Stomach (tissue), 9 donors: ENCODE measurements around the gene CTSW. TPM values are rescaled to one million over a fixed set of nuclear protein-coding genes. Genes with fewer than 3 reads are reported as not detected.

Source experiments
- DNase-seq, 2 donors: peaks; one replicate each; pipeline versions ENCODE4 v3.0.0 to v3.0.0-alpha.2; 2013 to 2019
- H3K27ac ChIP-seq, 5 donors: fragments of 200-600 bp in 4 of 5; sonication (generic) in 4 of 5; one replicate each; pipeline ENCODE4 v1.5.1; 2013 to 2019; ENCODE audit warnings: mild to moderate bottlenecking in 1 of 5, moderate library complexity in 1 of 5
- H3K27me3 ChIP-seq, 3 donors: fragments of 200-600 bp; sonication (generic); one replicate each; pipeline ENCODE4 v1.5.1; 2017 to 2019; ENCODE audit warnings: mixed run types in 1 of 3
- H3K36me3 ChIP-seq, 4 donors: fragments of 200-600 bp; sonication (generic); 1 replicate in 3 of 4; 2 replicates in 1 of 4; pipeline ENCODE4 v1.5.1; 2016 to 2019
- H3K4me1 ChIP-seq, 4 donors: fragments of 200-600 bp; sonication (generic); one replicate each; pipeline ENCODE4 v1.5.1; 2016 to 2019
- H3K4me3 ChIP-seq, 4 donors: fragments of 200-600 bp; sonication (generic) in 3 of 4; one replicate each; pipeline ENCODE4 v1.5.1; 2016 to 2019; ENCODE audit warnings: mild to moderate bottlenecking in 1 of 4
- H3K9me3 ChIP-seq, 4 donors: fragments of 200-600 bp; sonication (generic); one replicate each; pipeline ENCODE4 v1.5.1; 2016 to 2019
- CTCF ChIP-seq, 7 experiments: fragments of 450-650 bp in 4 of 7; fragments of 200-600 bp in 3 of 7; sonication (generic) in 3 of 7; IDR thresholded peaks; one replicate each; pipeline ENCODE4 v1.5.1; 2016 to 2019; ENCODE audit warnings: antibody characterized with exemption in 7 of 7, control low read depth in 2 of 7, mild to moderate bottlenecking in 1 of 7
- EP300 ChIP-seq: sonication (generic); formaldehyde crosslinking; IDR thresholded peaks from one replicate; pipeline ENCODE4 v1.6.1; 2017; ENCODE audit warnings: antibody characterized with exemption
- POLR2A ChIP-seq, 4 donors: fragments of 450-650 bp; IDR thresholded peaks; one replicate each; pipeline ENCODE4 v1.6.1; 2016; ENCODE audit warnings: antibody characterized with exemption in 4 of 4, control low read depth in 2 of 4, mild to moderate bottlenecking in 1 of 4, moderate library complexity in 1 of 4
- POLR2AphosphoS5 ChIP-seq, 3 donors: sonication (generic); formaldehyde crosslinking; IDR thresholded peaks; one replicate each; pipeline ENCODE4 v1.6.1; 2016; ENCODE audit warnings: antibody characterized with exemption in 3 of 3
- WGBS, 5 donors: extraction: QIAGEN DNeasy Blood & Tissue Kit in 3 of 5; methylation state at CpG; one replicate each; pipeline versions ENCODE4 v1.1.5 to v1.1.7; 2013 to 2018; 5-methylcytosine and 5-hydroxymethylcytosine counted together
- intact Hi-C: fragments of 100-400 bp; cut with DNase I; formaldehyde crosslinking; loops from one replicate; pipeline ENCODE4 v1.15.1; 2023; ENCODE audit warnings: low total_unique reads
- polyA plus RNA-seq, 3 donors: library from polyadenylated mRNA; stranded (reverse); fragments of 200-250 nt; gene quantifications; one replicate each; pipeline ENCODE4 v1.2.3, GENCODE V29; 2013
- total RNA-seq, 5 donors: library from RNA; depleted of rRNA; stranded (reverse); fragments of >200 nt; gene quantifications; one replicate each; pipeline versions ENCODE4 v1.1.0 to v1.2.3, GENCODE V29; 2014 to 2016
- donor health status: healthy with polysubstance abuse.
- donor health status: Bipolar disorder and iron deficiency.
- donor health status: healthy.

Gene CTSW
- total and polyA plus RNA-seq, 8 donors: 0.43 to 2.7 (median 1.3) TPM; not detected in 2

GRCh38 chr11:65851811-65852507 lies 27.7 kb upstream of the CTSW start:
- Histone ChIP-seq H3K4me3 (no peak overlapping the region), H3K27me3 (no peaks in the 10 kb centered on the region), H3K4me1 (peaks cover 21 to 53% (median 49%) of the 10 kb centered on the region in 4 donors), H3K27ac (peak overlapping the region in 1 of 5 donors; percentile 10), H3K36me3 (peaks cover 42 to 64% (median 59%) of the 10 kb centered on the region in 4 donors), H3K9me3 (peaks cover 0 to 7% (median 0%) of the 10 kb centered on the region in 4 donors)
- intact Hi-C loops: no loop called here
- TF ChIP-seq POLR2A (IDR thresholded peaks at IDR 0.05) (no peak), EP300 (no peak), POLR2AphosphoS5 (IDR thresholded peaks at IDR 0.05) (no peak), CTCF (IDR thresholded peaks at IDR 0.05) (no peak)
- DNase-seq: no peak
- 86 to 92% (median 91%) methylated on average over 8 to 10 of the region's 10 CpGs for WGBS, 5 donors

GRCh38 chr11:65852508-65853245 lies 27.0 kb upstream of the CTSW start:
- Histone ChIP-seq H3K36me3 (peaks cover 42 to 64% (median 59%) of the 10 kb centered on the region in 4 donors), H3K4me1 (peaks cover 21 to 53% (median 49%) of the 10 kb centered on the region in 4 donors), H3K27ac (peak overlapping the region in 2 of 5 donors; percentile 10 to 40), H3K4me3 (no peak overlapping the region), H3K9me3 (peaks cover 0 to 7% (median 0%) of the 10 kb centered on the region in 4 donors), H3K27me3 (no peaks in the 10 kb centered on the region)
- WGBS, 5 donors: 86 to 97% (median 94%) methylated on average over 15 to 33 of the region's 33 CpGs
- DNase-seq: no peak
- intact Hi-C loops: no loop called here
- TF ChIP-seq EP300 (no peak), POLR2A (IDR thresholded peaks at IDR 0.05) (no peak), CTCF (IDR thresholded peaks at IDR 0.05) (no peak), POLR2AphosphoS5 (IDR thresholded peaks at IDR 0.05) (no peak)

DNA sequence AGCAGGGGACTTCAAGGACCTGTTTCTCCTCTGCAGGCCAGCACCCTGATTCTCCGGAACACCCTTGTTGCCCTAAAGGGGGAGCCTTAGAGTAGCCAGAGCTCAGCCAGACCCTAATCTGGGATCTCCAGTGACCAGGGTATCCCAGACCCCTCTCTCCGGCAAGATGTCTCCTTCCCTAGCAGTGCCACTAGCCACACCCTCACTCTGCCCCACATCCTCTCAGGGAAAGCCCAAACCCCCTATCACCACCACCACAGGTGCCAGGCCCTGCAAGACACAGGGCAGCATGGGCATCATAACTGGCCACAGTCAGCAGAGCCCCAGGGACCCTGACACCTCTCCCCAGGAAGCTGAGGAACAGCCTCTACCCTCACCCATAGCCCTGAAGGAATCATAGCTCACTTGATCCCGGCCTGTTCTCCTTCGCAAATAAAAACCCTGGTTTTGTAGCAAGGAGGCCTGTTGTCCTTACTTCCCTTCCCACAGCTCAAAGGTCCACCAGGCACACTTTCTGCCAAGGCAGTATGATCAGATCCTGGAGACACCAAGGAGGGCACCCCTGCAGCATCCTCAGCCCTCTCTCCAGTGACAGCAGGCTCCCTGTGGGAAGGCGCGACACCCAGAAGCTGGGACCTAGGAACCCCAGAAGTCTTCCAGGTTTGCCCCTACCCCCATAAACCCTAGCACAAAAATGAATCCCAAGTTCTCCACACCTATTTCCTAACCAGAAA lies 26.2 kb upstream of the CTSW start:
- H3K36me3 ChIP-seq: peaks cover 42 to 64% (median 59%) of the 10 kb centered on the region in 4 donors
- peak overlapping the region in 4 of 5 donors; percentile 22 to 97 (median 32) for H3K27ac ChIP-seq
- no peak for DNase-seq
- H3K27me3 ChIP-seq: no peaks in the 10 kb centered on the region
- peaks cover 0 to 7% (median 0%) of the 10 kb centered on the region in 4 donors for H3K9me3 ChIP-seq
- peaks cover 21 to 54% (median 49%) of the 10 kb centered on the region in 4 donors for H3K4me1 ChIP-seq
- TF ChIP-seq CTCF (IDR thresholded peaks at IDR 0.05) (no peak), POLR2AphosphoS5 (IDR thresholded peaks at IDR 0.05) (no peak), EP300 (no peak), POLR2A (IDR thresholded peaks at IDR 0.05) (no peak)
- 80 to 92% (median 89%) methylated on average over 3 to 6 of the region's 6 CpGs for WGBS, 5 donors
- intact Hi-C loops: no loop called here
- H3K4me3 ChIP-seq: no peak overlapping the region

DNA sequence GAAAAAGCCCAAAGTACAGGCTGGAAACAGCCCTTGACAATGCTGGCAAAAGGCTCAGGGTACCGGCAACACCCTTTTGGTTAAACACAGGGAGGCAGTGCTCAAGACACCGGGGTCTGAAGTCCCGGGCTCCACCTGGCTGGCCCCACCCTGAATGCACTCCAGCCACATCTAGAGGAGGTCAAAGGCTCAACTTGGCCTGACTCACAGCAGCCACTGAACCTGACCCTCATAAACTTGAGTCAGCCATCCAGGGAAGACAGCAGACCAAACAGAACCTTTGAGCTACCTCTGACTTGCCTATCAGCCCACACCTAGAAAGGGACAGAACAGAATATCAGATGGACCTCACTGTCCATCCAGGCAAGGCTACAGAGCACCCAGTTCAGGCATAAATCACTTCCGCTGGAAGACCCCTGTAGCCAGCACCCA lies 25.5 kb upstream of the CTSW start:
- TF ChIP-seq EP300 (no peak), POLR2AphosphoS5 (IDR thresholded peaks at IDR 0.05) (peak in 1 of 3 donors; percentile 46)
- intact Hi-C loops: no loop called here
- 52 to 79% (median 54%) methylated on average over 4 of the region's 4 CpGs for WGBS, 5 donors
- Histone ChIP-seq H3K9me3 (peaks cover 0 to 7% (median 0%) of the 10 kb centered on the region in 4 donors), H3K27me3 (no peaks in the 10 kb centered on the region), H3K4me1 (peaks cover 21 to 62% (median 56%) of the 10 kb centered on the region in 4 donors), H3K27ac (peak overlapping the region in 4 of 5 donors; percentile 24 to 97 (median 38)), H3K36me3 (peaks cover 42 to 64% (median 59%) of the 10 kb centered on the region in 4 donors), H3K4me3 (no peak overlapping the region)
- peak; percentile 68 to 82 for DNase-seq
